C1 segment of cervical spinal cord (tissue), 14 donors: ENCODE results near the gene MEP1B.

ENCODE experiments used
- DNase-seq, 14 donors: peaks; one replicate each; lab custom pipeline; 2025; lab: John Stamatoyannopoulos, UW

Gene MEP1B

GRCh38 chr18:32267463-32267862 is 77.6 kb downstream of the MEP1B start:
- DNase-seq, result no peak
